ENCODE data around the gene SEPTIN6.

DNA sequence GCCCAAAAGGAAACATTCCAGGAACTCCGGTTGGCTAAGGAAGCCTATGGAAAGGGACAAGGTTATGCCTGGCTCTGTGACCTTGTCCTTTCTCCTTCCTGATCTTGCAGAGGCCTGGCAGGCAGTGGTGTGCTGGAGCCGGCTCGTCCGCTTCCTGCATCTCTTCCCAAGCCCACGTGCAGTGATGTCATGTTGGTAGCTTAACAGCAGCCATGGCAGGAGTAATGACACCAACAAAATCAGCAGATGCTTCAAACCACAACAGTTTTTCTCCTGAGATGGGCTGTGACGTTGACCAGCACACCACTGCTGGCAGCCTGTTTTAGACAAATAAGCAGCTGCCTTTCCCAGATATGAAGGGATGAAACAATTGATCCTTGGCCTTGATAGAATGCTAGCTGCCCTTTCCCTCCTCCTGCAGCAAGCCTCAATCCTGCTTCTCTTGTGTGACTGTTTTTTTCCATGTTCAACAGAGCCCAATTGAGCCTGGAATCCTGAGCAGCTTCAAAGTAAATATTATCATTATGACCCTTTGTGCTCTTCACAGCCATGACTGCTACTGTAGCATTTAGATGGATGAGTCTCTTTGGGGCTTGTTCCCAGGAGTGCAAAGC, 23.4 kb downstream of the SEPTIN6 start:
- TF ChIP-seq SUZ12 (IDR thresholded peaks at IDR 0.05): no peak
- no peak for TF ChIP-seq FOXM1 (IDR thresholded peaks at IDR 0.05; ENCODE audit: borderline replicate concordance)
- TF ChIP-seq ARNT (IDR thresholded peaks at IDR 0.05): no peak
- TF ChIP-seq FOXK2 (IDR thresholded peaks at IDR 0.05): no peak
- no peak for TF ChIP-seq FOXA1 (IDR thresholded peaks at IDR 0.05)
- no peak for TF ChIP-seq ELF4 (IDR thresholded peaks at IDR 0.05)
